NB4 (cell line): ENCODE measurements around the gene NDUFB6.
A peak's percentile ranks its signal among the peaks of the same experiment; 100 is the strongest.
"Not testable (repeated sequence)": the region's sequence is repeated elsewhere in the genome, so short reads cannot be mapped to it uniquely, and the experiment has no call there.

Source experiments
- DNase-seq: peaks from one replicate; pipeline ENCODE4 v3.0.0; 2010; ENCODE audit warnings: low read depth
- H3K4me3 ChIP-seq: one replicate; pipeline ENCODE4 v1.5.1; 2011; ENCODE audit warnings: mild to moderate bottlenecking, low read depth, low read length, moderate library complexity
- MYC ChIP-seq: IDR thresholded peaks from 2 replicates; pipeline ENCODE4 v1.6.1; 2011; ENCODE audit warnings: low read depth, low read length
- POLR2A ChIP-seq: IDR thresholded peaks from 2 replicates; pipeline ENCODE4 v1.6.1; 2011; ENCODE audit warnings: mild to moderate bottlenecking; ENCODE audit not compliant: insufficient read length; ENCODE audit errors: extremely low read depth
- TF ChIP-seq, protein P1 (sequence below): IDR thresholded peaks from 2 replicates; pipeline ENCODE4 v1.6.1; 2011; ENCODE audit warnings: low read depth, low read length
- TF ChIP-seq, protein P2 (sequence below): IDR thresholded peaks from one replicate; pipeline ENCODE4 v1.5.1; 2012; ENCODE audit warnings: low read depth, low read length

Gene NDUFB6

GRCh38 chr9:32525709-32526030, 47.3 kb downstream of the NDUFB6 start:
- TF ChIP-seq, protein P1, sequence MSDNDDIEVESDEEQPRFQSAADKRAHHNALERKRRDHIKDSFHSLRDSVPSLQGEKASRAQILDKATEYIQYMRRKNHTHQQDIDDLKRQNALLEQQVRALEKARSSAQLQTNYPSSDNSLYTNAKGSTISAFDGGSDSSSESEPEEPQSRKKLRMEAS, result no peak
- TF ChIP-seq MYC, result no peak
- TF ChIP-seq, protein P2, sequence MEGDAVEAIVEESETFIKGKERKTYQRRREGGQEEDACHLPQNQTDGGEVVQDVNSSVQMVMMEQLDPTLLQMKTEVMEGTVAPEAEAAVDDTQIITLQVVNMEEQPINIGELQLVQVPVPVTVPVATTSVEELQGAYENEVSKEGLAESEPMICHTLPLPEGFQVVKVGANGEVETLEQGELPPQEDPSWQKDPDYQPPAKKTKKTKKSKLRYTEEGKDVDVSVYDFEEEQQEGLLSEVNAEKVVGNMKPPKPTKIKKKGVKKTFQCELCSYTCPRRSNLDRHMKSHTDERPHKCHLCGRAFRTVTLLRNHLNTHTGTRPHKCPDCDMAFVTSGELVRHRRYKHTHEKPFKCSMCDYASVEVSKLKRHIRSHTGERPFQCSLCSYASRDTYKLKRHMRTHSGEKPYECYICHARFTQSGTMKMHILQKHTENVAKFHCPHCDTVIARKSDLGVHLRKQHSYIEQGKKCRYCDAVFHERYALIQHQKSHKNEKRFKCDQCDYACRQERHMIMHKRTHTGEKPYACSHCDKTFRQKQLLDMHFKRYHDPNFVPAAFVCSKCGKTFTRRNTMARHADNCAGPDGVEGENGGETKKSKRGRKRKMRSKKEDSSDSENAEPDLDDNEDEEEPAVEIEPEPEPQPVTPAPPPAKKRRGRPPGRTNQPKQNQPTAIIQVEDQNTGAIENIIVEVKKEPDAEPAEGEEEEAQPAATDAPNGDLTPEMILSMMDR, result no peak
- TF ChIP-seq POLR2A, result no peak
- DNase-seq, result no peak
- peak overlapping the region; percentile 86 for H3K4me3 ChIP-seq

GRCh38 chr9:32524892-32525708, 47.9 kb downstream of the NDUFB6 start:
- TF ChIP-seq, protein P1, result no peak
- TF ChIP-seq MYC, result no peak
- TF ChIP-seq POLR2A, result no peak
- TF ChIP-seq, protein P2, result no peak
- DNase-seq, result peak; percentile 51
- H3K4me3 ChIP-seq, result peak overlapping the region; percentile 86

DNA sequence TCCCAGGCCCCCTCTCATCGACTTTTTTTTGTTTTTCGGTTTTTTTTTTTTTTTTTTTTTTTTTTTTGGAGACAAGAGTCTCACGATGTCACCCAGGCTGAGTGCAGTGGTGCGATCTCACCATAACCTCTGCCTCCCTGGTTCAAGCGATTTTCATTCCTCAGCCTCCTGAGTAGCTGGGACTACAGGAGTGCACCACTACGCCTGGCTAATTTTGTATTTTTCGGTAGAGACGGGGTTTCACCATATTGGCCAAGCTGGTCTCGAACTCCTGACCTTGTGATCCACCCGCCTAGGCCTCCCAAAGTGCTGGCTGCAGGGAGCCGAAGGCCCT, 48.4 kb downstream of the NDUFB6 start:
- H3K4me3 ChIP-seq, DNase-seq: not testable (repeated sequence)

DNA sequence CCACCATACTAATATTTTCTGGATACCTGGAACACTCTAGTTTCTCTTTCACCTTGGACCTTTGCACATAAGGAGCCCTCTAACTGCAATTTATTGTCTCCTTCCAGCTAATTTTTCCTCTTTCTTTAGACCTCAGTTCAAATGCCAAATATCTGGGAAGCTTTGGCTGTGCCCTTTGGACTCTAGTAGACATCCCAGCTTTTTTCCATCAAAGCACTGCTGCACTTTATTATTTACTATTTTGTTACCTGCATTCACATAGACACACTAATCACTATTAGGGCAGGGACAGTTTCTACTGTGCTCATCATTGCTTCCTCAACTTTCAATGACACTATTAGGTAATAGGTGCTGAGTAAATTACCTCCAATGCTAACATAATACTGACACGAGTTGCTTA, 49.0 kb downstream of the NDUFB6 start:
- DNase-seq, result no peak
- no peak overlapping the region for H3K4me3 ChIP-seq
- TF ChIP-seq MYC, result no peak
- TF ChIP-seq, protein P1, result no peak
- no peak for TF ChIP-seq POLR2A
- TF ChIP-seq, protein P2, result no peak

DNA sequence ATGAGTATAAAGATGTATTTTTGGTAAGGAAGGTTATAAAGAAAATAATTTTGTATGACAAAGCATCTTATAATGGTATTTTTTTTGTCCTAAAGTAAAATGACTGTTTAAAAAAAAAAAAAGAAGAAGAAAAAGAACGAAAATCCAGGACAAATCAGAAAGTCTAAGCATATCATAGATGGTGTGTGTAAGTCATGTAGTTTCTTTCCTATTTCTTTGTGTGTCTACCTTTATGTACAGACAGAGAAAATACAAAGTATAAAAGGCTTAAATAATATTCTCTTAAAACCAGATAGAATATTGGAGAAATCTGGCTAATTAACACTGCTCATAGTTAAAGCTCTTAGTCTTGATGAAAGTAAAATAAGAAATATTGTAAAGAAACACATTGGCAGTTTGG, 54.7 kb downstream of the NDUFB6 start:
- TF ChIP-seq, protein P1, result no peak
- TF ChIP-seq, protein P2, result no peak
- TF ChIP-seq POLR2A (no peak), MYC (no peak)
- no peak for DNase-seq
- H3K4me3 ChIP-seq, result no peak overlapping the region

- H3K4me3 ChIP-seq, result no peak overlapping the region
- TF ChIP-seq, protein P1, result no peak
- no peak for DNase-seq
Measured at GRCh38 chr9:32516241-32516640, 56.7 kb downstream of the NDUFB6 start.

- TF ChIP-seq, protein P2, result no peak
- TF ChIP-seq MYC (no peak), POLR2A (no peak)
- TF ChIP-seq, protein P1, result no peak
- no peak for DNase-seq
Measured at GRCh38 chr9:32508728-32509127, 64.2 kb downstream of the NDUFB6 start.

More at GRCh38 chr9:32508728-32509127, 64.2 kb downstream of the NDUFB6 start:
- H3K4me3 ChIP-seq, result no peak overlapping the region
